ENCODE results near the gene MSMO1.
"Not testable (repeated sequence)": the region's sequence is repeated elsewhere in the genome, so short reads cannot be mapped to it uniquely, and the experiment has no call there.

The MSMO1 gene

DNA sequence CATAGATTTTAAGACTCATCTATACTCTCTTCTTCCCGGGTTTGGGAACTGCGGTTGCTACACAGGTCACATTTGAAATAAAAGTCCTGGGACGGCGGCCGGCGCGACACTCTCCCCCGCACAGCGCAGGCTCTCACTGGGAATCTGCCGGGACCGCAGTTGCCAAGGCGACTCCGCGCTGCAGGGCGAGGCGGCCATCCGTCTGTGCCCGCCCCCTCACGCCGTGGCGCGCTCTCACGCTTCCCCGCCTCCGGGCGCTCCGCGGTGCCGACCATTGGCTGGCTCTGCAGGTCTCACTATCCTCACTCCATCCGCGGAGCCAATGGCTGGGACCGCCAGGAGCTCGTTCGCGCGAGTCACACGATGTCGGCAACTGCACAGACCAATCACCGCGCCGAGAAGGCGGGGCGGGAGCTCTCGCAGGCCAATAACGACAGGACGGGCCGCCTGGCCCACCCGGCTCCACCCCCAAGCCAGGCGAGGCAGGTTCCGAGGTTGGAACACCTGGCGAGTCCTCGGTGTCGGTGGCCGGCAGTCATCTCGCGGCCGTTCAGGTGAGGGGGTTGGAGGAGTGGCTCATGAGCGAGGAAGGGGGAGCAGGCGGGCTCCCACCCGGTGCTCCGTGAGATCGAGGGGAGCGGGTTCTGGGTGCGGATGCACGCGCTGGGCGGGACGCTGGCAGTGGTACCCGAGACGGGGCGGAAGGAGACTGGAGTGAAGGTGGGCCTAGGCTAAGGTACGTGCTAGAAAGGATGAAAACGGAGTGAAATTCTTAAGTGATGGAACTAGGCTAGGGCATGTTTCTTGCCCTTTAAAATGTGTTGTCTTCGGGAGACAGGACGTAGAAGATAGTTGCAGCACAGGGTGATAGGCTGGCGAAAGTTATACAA is at the start of gene MSMO1:
MSMO1 (plus strand) TSS at position 459 of the 890 bp plus-strand sequence. CDS start 5,702 bp downstream, outside the sequence.
- TF ChIP-seq, protein P1, sequence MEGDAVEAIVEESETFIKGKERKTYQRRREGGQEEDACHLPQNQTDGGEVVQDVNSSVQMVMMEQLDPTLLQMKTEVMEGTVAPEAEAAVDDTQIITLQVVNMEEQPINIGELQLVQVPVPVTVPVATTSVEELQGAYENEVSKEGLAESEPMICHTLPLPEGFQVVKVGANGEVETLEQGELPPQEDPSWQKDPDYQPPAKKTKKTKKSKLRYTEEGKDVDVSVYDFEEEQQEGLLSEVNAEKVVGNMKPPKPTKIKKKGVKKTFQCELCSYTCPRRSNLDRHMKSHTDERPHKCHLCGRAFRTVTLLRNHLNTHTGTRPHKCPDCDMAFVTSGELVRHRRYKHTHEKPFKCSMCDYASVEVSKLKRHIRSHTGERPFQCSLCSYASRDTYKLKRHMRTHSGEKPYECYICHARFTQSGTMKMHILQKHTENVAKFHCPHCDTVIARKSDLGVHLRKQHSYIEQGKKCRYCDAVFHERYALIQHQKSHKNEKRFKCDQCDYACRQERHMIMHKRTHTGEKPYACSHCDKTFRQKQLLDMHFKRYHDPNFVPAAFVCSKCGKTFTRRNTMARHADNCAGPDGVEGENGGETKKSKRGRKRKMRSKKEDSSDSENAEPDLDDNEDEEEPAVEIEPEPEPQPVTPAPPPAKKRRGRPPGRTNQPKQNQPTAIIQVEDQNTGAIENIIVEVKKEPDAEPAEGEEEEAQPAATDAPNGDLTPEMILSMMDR (conservative IDR thresholded peaks at IDR 0.05), result no peak
- peak within 1 kb of the TSS; percentile 84 for H3K27ac ChIP-seq

DNA sequence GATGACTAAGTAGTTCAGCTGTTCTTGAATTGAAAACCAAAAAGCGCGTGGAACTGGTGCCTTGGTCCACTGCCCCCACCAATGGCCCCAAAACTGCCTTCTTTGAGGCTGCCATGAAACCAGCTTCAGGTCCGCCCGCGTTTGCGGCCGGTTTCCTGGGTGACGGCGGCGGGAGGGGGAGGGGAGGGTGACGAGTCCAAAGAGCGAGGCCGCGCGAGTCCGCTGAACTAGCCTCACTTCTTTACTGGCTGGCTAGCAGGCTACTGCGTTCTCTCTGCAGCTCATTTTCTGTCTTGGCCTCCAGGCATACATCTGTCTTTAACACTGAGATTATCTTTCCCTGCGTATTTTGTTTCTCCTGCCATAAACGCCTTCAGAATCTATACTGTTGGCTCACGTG is 47.9 kb upstream of the MSMO1 start:
- not testable (repeated sequence) for H3K27ac ChIP-seq

DNA sequence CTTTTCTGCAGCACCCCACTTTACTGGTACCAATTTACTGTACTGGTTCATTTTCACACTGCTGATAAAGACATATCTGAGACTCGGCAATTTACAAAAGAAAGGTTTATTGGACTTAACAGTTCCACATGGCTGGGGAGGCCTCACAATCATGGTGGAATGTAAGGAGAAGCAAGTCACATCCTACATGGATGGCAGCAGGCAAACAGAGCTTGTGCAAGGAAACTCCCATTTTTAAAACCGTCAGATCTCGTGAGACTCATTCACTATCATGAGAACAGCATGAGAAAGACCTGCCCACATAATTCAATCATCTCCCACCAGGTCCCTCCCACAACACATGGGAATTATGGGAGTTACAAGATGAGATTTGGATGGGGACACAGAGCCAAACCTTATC is 42.8 kb upstream of the MSMO1 start:
- H3K27ac ChIP-seq, result not testable (repeated sequence)

DNA sequence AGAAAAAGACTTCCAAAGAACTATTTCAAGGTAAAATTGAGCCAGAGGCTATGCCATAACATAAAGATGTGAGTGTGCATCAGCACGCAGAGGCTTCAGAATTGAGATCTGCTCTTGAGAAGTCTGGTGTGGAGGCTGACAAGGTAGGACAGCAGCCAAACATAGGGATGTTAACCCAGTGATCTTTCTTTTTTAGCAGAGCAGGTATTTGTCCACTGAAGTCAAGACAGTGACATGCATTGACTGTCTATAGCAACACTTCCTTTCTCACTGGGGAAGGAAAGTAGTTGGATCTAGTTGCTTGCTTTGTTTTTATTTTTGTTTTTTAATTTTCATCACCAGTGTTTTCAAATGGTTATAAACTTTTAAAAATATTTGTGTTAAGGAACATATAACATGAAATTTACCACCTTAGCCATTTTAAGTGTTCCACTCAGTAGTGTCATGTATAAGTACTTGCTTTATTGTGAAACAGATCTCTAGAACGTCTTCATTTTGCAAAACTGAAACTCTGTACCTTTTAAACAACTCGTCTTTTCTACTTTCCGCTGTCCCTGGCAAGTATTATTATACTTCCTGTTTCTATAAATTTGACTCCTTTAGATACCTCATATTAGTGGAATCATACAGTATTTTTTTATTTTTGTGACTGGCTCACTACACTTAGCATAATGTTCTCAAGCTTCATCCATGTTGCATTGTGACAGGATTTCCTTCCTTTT is 40.7 kb upstream of the MSMO1 start:
- H3K27ac ChIP-seq, result not testable (repeated sequence)

DNA sequence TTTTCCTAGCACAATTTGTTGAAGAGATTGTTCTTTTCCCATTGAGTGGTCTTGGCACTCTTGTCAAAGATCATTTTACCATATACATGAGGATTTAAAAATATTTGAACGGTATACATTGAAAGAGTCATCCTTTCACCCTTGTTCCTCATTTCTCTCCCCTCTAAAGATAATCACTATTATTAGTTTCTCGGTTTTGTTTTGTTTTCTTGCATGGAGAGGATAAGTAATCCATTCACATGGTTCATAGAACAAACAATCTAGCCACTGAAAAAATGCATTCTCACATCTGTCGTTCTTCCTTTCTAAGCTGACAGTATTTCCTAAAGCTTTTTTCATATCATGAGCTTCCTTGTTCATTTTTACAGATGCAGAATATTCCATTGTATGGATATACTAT is 39.2 kb upstream of the MSMO1 start:
- TF ChIP-seq, protein P1 (conservative IDR thresholded peaks at IDR 0.05), result no peak
- H3K27ac ChIP-seq, result peak overlapping the region; percentile 19; the same call in 1 of the 2 replicates

DNA sequence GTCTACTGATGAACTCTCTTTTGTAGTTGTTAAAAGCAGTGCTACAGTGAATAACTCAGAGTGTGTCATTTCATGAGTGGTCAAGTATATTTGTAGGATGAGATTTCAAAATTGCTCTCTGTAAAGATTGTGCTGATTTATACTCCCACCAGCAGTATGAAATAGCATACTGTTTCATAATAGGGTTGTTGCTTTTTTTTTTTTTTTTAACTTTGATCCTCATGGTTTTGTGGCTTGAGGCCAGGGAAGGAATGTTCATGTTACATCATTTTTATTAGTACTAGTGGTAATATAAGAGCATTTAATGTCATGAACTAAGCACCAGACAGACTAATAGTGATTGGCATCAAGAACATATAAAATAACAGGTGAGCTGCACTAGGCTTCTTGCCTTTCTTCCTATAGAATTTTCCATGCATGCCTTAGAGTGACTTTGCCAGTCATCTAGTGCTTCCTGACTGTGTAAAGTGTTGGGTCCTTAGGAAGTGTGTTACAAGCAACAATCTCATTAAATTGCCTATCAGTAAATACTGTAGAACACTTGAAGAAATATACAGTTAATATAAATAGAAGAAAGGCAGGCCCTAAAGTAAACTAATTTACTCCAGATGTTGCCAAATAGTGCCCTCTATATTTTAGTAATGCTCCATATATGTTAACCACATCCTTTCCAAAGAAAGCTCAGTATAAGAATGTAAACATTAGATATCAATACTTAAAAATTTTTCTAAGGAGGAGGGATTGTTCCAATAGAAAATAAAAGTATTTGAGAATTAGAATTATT is 38.6 kb upstream of the MSMO1 start:
- peak overlapping the region; percentile 19; the same call in 1 of the 2 replicates for H3K27ac ChIP-seq
- TF ChIP-seq, protein P1 (conservative IDR thresholded peaks at IDR 0.05), result no peak

DNA sequence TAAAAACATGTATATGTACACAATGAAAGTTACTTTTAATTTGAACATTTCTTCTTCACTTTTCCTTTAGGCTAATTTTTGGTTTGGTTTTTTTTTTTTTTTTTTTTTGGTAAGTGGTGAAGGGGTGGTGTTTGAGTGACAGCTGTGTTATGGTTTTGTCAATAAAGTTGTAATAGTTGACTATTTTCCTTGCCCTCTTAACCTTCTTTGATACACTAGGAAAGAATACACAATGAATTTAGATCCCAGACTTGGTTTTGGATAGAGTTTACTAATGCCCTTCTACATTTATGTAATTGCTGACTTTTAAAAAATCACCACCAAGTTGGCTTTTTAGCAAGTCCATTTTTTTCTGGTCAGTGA is 38.1 kb upstream of the MSMO1 start:
- H3K27ac ChIP-seq, result no peak overlapping the region; the same call in 1 of the 2 replicates
- TF ChIP-seq, protein P1 (conservative IDR thresholded peaks at IDR 0.05), result no peak

DNA sequence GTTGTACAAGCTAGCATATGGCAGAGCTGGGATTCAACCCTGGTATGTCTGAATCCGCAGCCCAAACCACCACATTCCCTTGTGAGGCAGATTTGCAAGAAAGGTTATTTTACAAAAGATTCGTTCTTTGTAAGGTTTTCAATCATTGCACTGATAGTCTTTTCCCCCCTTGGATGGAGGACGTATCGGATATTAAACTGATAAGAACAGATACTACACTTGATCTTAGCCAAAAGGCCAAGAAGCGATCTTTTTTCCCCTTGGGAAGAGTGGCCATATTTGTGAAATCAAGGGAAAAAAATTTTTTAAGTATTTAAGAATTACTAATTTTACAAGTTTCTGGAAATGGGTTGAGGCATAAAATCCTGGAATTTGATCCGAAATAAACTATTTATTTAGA is 34.4 kb upstream of the MSMO1 start:
- no peak overlapping the region for H3K27ac ChIP-seq
- TF ChIP-seq, protein P1 (conservative IDR thresholded peaks at IDR 0.05), result no peak
